Right renal cortex interstitium (tissue), 3 donors: Measurements from ENCODE around the gene GHRHR. TPM values are rescaled to one million over a fixed set of nuclear protein-coding genes. Genes with fewer than 3 reads are reported as not detected.

Experiments
- DNase-seq, 3 donors: peaks; one replicate each; pipeline ENCODE4 v3.0.0-alpha.2; 2013; ENCODE audit warnings: low read depth in 3 of 3, low spot score in 2 of 3
- polyA plus RNA-seq, 3 donors: library from polyadenylated mRNA; unstranded; fragments of 120-200 nt; gene quantifications; one replicate each; pipeline ENCODE4 v1.2.1, GENCODE V29; 2013; ENCODE audit not compliant: insufficient read length in 3 of 3

GHRHR gene
- polyA plus RNA-seq, 3 donors = 0.19 to 0.69 (median 0.34) TPM

- DNase-seq = no peak
These were observed 36.2 kb upstream of the GHRHR start for GRCh38 chr7:30927559-30927958.

DNA sequence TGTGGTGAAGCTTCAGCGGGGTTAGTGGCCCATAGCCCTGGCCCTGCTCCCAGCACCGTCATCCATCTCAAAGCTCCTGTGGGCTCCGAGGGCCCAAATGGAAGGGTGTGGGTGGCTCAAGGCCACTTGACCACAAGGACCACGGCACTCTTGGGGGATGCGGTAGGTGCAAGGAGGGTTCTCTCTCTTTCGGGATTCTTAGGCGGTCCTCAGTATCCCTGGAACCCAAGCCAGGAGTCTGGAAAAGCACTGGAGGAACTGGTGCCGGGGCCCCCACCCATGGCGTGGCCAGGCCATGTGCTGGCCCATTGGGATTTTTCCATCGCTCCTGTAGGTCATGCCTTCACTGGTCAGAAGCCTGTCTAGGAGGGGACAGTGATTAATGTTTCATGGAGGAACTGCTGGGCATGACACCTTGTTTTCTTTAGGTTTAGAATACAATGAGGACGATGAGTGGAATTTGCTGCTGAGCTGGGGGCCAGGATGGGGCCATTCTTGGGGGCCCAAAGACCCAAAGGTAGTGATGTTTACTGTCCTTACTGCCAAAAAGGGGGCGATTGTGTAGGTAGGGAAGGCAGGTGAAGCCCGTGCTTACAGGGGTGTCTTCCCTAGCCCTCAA lies 35.4 kb upstream of the GHRHR start:
- no peak for DNase-seq

GRCh38 chr7:30929686-30930085 lies 34.1 kb upstream of the GHRHR start:
- DNase-seq = no peak

DNA sequence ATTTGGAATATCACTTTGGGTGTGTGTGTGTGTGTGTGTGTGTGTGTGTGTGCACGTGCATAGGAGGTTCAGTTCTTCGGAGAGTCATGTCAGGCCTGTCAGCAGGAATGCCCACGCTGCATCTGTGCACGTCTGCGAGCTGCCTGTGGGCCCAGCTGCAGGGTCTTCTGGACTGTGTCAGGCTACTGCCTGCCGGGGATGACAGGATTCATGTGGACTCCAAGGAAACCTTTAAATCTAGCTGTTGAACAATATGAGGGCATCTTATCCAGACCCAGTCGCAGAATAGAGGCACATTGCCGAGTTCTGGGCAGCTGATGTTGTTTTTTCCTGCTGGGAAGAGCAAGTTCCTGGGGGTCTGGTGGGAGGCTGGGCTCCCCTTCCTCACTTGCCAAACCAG lies 33.1 kb upstream of the GHRHR start:
- no peak for DNase-seq

GRCh38 chr7:30931161-30931928 lies 32.4 kb upstream of the GHRHR start:
- DNase-seq = peak in 1 of 3 donors; percentile 26

- no peak for DNase-seq
These were observed 31.7 kb upstream of the GHRHR start for GRCh38 chr7:30931929-30932540.

- DNase-seq = no peak
These were observed 31.2 kb upstream of the GHRHR start for GRCh38 chr7:30932562-30932961.

- no peak for DNase-seq
These were observed 30.4 kb upstream of the GHRHR start for GRCh38 chr7:30933124-30933974.

DNA sequence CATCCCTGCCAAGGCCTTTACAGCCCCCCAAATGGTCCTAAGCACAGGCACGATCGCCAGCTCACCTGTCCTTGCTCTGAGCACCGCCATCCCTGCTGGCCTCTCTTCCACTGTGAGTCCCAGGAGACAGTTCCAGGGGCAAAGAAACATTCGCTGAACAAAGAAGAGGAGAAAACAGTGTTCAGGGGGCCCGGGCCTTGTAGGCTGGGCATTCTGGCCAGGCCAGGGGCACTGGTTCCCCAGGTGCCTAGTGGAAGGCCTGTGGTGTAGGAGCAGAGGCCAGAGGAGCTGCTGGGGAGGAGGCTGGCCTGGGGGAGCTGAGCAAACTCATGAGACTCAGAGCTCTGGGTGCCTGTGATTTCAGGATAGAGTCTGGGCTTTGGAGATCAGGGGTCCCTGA lies 29.5 kb upstream of the GHRHR start:
- DNase-seq = no peak

DNA sequence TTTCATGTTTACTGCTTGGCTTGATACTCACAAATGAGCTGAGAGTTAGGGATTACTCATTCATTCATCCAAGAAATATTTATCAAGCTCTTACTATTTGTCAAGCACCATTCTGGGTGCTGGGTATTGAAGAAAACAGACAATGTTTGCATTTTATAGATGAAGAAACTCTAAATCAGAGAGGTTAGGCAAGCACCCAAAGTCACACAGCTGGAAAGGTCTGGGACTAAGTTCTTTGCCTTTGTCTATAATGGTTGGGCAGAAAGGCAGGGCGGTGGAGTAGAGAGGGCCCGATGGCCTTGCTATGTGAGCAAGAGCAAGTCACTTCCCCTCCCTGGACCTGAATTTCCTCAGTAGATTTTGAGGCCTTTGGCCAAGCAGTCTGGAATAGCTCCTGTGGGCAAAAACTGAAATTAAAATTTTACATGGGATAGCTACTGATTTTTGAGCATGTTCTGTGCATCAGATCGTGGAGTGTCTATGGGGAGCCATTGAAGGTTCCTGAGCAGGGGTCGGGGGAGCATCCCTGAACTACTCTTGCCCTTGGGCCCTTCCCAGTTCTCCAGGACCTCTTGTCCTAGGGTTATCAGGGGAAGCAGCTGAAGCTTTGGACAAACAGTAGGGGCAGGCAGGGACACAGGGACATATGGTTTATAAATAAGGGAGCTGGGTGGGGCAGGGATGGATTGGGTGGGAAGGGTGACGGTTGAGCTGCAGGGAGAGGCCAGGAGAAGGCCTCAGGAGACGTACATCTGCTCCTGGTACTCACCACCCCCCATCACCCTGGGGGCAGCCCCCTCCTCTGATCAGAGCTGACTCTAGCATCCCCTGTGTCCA lies 28.8 kb upstream of the GHRHR start:
- no peak for DNase-seq

DNA sequence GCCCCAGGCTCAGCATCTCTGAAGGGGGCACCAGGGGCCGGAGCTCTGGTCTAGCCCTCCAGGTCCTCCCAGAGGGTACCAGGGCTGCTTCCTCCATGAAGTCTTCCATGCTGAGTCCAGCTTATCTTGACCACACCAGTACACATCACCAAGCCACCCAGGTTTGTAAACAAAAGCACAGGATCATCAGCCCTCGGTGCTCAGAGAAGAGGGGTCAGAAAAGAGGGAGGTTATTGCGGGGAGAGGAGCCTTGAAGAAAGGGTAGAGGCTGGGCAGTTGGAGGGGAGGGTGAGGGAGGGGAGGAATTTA lies 28.2 kb upstream of the GHRHR start:
- no peak for DNase-seq

DNA sequence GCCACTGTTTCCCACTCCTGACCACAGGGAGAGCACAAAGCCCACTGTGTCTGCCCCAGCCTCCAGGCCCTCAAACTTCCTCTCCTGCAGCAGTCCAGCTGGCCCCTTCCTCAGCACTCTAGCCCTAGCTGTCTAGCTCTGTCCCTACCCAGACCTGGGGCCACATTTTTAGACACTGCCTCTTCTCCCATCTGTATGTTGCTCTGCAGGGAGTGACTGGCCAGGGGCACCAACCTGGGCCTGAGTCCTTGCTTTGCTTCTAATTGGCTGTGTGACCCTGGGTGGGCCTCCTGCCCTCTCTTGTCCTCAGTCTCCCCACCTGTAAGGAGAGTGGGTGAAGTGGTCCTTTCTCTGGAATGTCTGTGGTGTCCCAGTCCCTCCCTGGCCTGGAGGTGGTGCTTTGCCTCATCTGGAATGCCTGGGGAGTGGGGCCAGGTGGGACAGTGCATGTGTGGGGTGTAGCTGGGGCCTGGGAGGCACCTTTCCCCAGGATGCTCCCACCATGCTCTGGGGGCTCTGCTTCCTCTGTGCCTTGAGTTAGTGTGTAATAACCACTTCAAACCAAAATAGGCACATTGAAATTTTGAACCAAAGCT lies 27.0 kb upstream of the GHRHR start:
- DNase-seq = no peak

DNA sequence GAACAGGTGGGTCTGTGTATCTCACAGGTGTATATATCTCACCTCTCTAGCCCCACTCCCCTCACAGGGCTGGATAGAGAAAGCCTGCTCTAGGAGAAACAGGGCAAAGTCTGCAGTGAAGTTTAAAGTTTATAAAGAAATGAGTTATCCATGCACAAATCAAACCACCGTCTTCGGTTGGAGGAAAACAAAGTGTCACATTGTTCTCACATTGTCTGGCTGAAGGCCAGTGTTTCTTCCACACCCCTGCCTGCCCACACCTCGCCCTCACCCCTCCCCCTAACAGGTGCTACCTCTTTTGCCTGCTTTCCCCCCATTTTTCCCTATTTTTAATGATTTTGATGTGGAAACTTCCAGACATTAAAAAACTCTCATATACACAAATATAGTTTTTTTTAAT lies 26.3 kb upstream of the GHRHR start:
- DNase-seq = no peak

GRCh38 chr7:30938435-30939316 lies 25.1 kb upstream of the GHRHR start:
- peak; percentile 47 to 55 (median 52) for DNase-seq

GRCh38 chr7:30941582-30942323 lies 22.0 kb upstream of the GHRHR start:
- no peak for DNase-seq

DNA sequence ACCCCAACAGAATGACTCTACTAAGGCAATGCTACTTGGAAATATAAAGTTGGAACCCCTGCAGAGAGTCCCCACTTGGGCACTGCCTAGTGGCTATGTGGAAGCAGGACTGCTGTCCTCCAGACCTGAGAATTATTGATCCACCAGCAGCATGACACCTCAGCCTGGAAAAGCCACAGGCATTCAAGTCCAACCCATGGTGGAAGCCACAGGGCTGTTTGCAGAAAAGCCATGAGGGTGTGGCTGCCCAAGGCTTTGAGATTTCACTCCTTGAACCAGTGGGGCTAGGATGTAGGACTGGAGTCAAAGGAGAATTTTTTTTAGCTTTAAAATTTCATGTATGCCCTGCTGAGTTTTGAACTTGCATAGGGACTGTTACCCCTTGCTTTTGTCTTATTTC lies 13.6 kb upstream of the GHRHR start:
- DNase-seq = no peak

GRCh38 chr7:30954914-30955313 lies 8.8 kb upstream of the GHRHR start:
- no peak for DNase-seq

DNA sequence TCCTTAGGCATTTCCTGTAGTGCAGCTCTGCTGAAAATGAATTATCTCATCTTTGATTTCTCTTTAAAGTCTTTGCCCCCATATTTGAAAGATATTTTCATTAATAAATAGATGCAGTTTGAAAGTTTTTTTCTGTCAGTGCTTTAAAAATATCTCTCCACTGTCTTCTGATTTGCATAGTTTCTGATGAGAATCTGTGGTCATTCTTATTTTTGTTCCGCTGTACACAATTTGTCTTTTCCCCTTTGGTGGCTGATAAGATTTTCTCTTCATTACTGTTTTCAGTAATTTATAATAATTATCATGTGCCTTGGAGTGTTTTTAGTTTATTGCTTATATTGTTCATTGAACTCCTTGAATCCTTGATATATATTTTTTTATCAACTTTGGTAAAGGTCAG lies 7.0 kb upstream of the GHRHR start:
- DNase-seq = no peak
